Fibroblast of the conjunctiva (primary cell): ENCODE data around the gene TSHZ3.

Experiments
- DNase-seq: peaks from one replicate; pipeline ENCODE4 v3.0.0-alpha.2; 2010; ENCODE audit warnings: low read depth

Gene TSHZ3

GRCh38 chr19:31337008-31337914 lies 12.0 kb downstream of the TSHZ3 start:
- no peak for DNase-seq

GRCh38 chr19:31335716-31336115 lies 13.5 kb downstream of the TSHZ3 start:
- DNase-seq: no peak

- DNase-seq: no peak
Measured at GRCh38 chr19:31334849-31335624, 14.2 kb downstream of the TSHZ3 start.

- no peak for DNase-seq
Measured at GRCh38 chr19:31334101-31334848, 15.0 kb downstream of the TSHZ3 start.

GRCh38 chr19:31332096-31332495 lies 17.1 kb downstream of the TSHZ3 start:
- DNase-seq: no peak

- no peak for DNase-seq
Measured at GRCh38 chr19:31331536-31331935, 17.7 kb downstream of the TSHZ3 start.

GRCh38 chr19:31330761-31331160 lies 18.5 kb downstream of the TSHZ3 start:
- no peak for DNase-seq

GRCh38 chr19:31330237-31330636 lies 19.0 kb downstream of the TSHZ3 start:
- no peak for DNase-seq

- DNase-seq: no peak
Measured at GRCh38 chr19:31329819-31330218, 19.4 kb downstream of the TSHZ3 start.

- DNase-seq: no peak
Measured at GRCh38 chr19:31328238-31328637, 21.0 kb downstream of the TSHZ3 start.

- no peak for DNase-seq
Measured at GRCh38 chr19:31326329-31327028, 22.8 kb downstream of the TSHZ3 start.

GRCh38 chr19:31325342-31325741 lies 23.9 kb downstream of the TSHZ3 start:
- no peak for DNase-seq

GRCh38 chr19:31319465-31319864 lies 29.8 kb downstream of the TSHZ3 start:
- no peak for DNase-seq

- no peak for DNase-seq
Measured at GRCh38 chr19:31318790-31319425, 30.3 kb downstream of the TSHZ3 start.

GRCh38 chr19:31317570-31317969 lies 31.7 kb downstream of the TSHZ3 start:
- DNase-seq: no peak

- no peak for DNase-seq
Measured at GRCh38 chr19:31317093-31317492, 32.1 kb downstream of the TSHZ3 start.

- peak; percentile 30 for DNase-seq
Measured at GRCh38 chr19:31316201-31316951, 32.9 kb downstream of the TSHZ3 start.

GRCh38 chr19:31315652-31316051 lies 33.6 kb downstream of the TSHZ3 start:
- no peak for DNase-seq

GRCh38 chr19:31314849-31315629 lies 34.2 kb downstream of the TSHZ3 start:
- no peak for DNase-seq

- no peak for DNase-seq
Measured at GRCh38 chr19:31314156-31314555, 35.1 kb downstream of the TSHZ3 start.
